AG08396 (cell line): ENCODE data around the gene MRPL55.
"Not testable (repeated sequence)": the region's sequence is repeated elsewhere in the genome, so short reads cannot be mapped to it uniquely, and the experiment has no call there.

Experiments used
- DNase-seq: peaks from one replicate; pipeline ENCODE4 v3.0.0; 2012; ENCODE audit warnings: low spot score, mixed read lengths

The MRPL55 gene

DNA sequence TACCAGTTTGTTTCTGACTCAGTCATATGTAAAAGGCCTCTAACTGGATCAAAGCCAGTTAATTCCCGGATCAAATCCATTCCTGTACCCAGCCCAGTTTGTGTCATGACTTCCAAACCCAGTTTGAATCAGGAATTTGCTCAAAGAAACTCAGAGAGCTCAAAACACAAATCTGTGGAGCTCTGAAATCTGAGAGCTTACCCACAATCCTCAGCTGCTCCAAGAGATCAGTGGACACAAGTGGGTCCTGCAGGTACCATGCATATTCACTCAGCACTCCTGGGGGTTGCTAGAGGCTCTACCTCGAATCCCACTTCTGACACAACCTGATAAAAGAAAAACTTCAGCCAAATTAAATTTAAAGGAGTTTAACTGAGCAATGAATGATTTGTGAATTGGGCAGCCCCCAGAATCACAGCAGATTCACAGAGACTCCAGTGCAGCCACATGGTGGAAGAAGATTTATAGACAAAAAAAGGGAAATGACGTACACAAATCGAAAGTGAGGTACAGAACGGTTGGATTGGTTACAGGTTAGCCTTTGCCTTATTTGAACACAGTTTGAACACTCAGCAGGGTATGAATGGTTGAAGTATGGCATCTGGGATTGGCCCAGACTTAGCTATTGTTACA, 11.9 kb upstream of the MRPL55 start:
- DNase-seq = no peak

DNA sequence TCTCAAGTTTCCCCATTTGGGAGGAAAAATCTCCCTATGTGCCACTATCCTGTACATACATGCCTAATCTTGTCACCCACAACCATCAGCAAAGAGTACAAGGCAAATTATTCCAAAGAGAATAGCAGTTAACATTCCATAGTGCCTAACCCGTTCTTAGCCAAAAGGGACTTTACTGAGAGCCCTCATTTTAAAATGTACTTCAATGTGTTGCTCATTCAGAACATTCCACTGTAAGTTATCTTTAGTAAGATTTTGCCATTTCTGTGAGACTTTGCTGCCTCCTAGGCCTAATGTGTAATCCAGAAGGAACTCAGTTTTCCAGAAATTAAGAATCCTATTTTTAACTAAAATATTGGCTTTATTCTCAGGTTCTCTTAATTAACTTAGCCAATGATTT, 11.3 kb upstream of the MRPL55 start:
- no peak for DNase-seq

DNA sequence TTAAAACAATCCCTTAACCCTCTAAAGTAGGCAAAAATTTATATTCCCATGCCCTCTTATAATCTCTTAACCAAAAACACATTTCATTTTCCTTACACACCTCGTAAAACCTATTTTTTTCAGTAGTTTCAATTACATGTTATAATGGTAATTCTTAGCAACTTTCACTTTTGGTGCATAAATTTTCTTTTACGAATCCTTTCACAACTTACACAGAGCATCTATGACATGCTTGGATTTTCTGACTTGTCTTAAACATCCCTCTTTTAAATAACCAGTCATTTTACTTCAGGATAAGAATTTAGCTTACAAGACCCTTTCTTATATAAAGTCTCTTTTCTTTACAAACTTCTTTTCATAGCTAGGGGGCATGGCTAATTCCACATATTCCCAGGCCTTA, 8.9 kb upstream of the MRPL55 start:
- DNase-seq = no peak

DNA sequence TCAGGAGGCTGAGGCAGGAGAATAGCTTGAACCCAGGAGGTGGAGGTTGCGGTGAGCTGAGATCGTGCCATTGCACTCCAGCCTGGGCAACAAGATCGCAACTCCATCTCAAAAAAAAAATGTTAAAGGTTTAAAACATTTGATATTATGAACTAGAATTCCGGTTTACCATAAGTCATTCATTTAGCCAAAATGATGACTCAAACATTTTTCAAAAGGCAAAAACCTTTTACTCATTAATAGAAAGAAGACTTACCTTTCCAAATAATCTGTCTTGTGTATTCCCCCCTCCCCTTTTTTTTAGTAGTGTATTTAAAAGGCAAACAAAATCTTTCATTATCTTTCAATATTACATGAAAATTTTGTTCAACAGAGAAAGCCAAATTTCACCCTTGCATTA, 8.2 kb upstream of the MRPL55 start:
- no peak for DNase-seq

DNA sequence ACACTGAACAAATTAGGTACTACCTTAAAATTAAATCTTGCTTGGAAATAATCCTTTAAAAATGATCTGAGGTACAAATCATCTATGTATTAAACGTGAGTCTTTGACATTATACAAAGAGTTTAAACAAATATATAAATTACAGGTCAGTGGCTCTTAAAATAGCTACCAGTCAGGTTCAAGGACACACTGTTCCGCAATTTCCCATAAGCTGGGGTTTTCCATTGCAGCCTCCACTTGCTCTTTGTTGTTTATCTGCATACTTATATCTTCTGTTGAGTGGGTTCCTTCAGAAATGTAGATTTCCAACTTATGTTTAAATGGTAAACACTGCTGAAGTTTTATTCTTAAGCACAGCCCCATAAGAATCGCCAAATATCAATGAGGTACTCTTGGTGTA, 5.7 kb upstream of the MRPL55 start:
- no peak for DNase-seq

DNA sequence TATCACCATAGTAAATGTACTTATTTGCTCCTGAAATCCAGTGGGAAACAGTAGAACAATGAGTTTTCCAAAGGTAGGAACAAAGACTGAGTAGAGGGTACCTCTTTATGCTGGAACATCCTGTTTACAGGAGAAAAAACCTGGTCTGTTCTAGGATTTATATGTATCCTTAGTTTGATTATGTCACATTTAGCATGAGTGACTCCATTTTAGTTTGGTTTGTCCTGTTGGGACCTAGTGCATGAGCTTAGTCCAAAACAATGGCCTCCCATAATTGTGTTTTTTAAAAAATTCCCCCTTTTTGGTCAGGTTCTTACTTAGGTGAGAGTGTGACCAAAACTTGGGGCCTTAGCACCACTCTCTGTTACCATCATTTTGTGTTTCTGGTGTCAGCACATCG, 3.5 kb upstream of the MRPL55 start:
- no peak for DNase-seq

DNA sequence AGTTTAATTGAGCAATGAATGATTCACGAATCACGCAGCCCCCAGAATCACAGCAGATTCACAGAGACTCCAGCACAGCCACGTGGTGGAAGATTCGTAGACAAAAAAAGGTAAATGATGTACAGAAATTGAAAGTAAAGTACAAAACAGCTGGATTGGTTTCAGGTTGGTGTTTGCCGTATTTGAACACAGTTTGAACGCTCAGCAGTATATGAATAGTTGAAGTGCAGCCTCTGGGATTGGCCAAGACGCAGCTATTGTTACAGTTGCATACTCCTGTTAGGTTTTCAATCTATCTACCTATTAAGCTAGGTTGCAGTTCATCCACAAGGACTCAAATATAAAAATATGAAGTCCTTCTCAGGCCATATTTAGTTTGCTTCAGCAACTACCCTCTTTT, 3.1 kb upstream of the MRPL55 start:
- DNase-seq = no peak

DNA sequence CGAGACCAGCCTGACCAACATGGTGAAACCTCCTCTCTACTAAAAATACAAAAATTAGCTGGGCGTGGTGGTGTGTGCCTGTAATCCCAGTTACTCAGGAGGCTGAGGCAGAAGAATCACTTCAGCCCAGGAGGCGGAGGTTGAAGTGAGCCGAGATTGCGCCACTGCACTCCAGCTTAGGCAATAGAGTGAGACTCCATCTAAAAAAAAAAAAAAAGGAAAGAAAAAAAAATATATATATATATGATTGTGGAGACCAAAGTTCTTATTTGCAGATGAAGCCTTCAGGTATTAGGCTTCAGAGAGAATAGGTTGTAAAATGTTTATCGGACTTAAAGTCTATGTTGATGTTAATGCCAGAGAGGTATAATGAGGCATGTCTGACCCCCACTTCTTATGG, 2.2 kb upstream of the MRPL55 start:
- DNase-seq = not testable (repeated sequence)

DNA sequence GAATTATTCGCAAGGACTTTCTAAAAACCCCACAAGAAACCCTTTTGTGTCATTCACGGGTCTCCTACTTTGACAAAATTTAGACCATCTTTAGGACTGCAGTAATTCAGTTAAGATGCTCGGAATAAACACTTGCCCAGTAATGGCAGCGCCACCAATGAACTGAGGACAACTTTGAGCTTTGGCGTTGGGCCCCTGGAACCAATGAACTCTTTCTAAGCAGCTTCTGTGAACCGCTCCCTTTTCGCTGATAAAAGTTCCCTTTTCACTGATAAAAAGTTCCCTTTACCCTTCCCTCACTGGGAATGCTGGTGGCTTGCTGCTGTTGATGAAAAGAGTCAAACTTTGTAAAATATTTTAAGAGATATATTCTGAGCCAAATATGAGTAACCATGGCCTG, 1.5 kb upstream of the MRPL55 start:
- no peak for DNase-seq

DNA sequence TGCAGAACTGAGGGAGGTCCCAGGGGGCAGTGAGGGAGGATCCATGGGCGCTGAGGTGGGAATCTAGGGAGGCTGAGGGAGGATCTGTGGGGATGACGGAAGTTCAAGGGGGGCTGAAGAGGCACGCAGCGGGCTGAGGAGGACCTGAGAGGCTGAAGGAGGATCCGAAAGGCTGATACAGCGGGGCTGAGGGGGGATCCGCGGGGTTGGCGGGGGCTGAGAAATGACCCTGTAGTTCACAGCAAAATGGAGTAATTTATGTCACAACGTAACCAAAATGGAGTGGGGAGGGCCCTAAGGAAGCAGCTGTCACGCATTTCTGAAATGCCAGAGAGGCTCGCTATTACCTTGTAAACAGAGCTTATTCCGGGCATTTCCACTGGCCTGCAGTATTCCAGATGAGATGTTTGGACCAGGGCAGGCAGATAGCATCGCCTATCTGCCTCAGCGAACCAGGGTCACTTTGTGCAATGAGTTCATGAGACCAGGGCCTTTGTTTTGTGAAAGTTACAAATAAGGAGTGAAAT, 926 bp upstream of the MRPL55 start:
- DNase-seq = peak; percentile 47

DNA sequence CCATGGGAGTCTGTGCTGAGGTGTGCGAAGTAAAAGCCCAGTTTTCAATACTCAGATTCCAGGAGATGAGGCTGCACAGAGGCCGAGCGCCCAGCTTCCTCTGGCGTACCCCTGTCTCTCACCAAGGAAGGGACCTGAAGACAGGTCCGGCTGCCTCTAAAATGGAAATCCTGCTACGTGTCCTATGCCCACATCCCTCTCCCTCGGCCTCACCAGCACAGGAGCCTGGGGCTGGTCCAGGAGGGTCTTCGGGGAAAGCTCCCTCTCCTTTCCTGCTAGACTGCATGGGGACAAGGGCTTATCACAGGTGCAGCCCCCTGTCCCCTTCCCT, 392 bp downstream of the MRPL55 start:
- DNase-seq = no peak

DNA sequence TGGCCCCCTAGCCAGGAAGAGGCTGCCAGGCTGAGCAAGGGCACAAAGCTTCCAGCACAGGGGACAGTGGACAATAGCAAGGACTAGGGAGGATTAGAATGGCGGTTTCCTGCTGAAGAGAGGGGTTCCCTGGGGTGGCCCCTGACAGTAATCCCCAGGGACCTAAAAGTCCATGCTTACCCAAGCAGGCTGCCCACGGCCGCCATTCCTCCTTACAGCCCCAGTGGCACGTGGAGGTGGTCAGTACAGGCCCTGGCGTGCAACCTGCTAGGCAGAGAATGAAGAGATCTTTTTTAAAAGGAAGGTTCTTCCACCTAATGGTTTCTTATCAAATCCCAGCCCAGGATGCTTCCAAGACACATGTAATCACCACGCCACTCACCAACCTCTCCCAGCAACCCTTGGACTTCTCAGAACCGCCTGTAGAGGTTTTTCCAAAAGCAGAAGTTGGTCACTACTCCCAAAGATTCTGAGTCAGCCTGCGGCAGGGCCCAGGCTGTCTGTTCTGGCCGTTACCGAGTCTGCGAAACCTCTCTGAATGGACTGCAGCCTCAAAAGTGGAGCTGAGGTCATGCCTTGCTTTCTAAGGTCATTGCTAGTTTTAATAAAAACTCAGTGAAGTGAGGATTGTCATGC, 926 bp downstream of the MRPL55 start:
- no peak for DNase-seq

DNA sequence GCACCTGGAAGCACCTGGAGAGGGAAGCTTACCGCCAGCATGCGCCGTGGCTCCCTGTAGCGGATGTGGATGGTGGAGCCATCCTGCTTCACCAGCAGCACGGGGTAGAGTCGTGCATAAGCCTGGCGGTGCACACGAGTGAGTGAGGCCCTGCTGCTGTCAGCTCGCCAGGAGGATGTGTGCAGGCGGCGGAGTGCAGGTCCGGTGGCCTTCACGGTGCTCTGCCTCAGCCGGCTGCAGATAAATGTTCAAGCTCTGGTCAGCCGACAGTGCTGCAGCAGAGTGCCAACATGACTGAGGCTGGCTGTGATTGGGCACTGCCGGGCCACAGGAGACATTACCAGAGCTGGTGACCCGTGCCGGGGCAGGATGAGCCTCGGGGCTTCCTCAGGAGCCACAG, 1.5 kb downstream of the MRPL55 start:
- DNase-seq = no peak

DNA sequence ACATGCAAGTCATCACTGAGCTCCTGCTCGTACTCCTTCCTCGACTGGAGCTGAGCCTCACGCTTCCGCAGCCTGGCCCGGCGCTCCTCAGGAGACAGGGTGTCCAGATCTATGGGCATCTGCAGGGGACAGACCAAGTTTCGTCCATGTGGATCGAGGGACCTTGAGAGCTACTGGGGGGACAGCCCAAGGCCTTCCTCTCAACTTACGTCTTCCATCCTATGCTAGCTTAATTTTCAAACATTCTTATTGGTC, 2.4 kb downstream of the MRPL55 start:
- DNase-seq = no peak

DNA sequence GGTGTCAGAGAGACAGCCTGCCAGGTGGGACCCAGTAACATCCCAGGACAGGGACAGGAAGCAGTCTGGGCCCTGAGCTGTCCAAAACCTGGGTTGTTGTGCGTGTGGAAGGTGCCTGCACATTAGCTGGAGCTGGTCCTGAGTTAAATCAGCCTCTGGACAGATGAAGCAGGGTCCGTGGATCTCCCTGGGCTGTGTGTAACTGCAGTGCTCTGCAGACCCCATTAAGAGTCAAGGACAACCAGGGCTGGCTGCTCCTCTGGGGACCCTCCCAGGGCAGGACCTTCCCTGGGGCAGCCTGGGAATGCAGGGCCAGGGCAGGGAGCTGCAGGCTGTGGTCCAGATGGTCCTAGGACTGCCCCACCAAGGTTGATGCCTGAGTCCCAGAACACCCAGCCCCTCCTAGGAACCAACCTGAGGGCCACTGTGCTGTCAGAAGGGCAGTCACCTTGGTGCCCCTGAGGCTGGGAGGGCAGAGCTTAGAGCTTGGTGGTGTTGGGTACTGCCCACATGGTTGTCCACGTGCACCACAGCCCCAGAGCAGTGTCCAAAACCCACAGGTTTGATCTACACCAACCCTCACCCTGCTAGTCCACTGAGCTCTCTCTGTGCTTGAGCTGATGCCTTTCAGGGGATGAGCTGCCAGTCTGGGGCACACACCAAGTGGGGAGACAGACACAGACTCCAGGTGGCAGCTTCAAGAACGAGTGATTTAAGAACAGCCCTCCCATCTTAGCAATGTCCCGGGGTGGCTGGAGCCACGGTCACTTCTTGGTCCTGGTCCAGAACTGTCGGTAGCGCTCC, 2.9 kb downstream of the MRPL55 start:
- DNase-seq = no peak

DNA sequence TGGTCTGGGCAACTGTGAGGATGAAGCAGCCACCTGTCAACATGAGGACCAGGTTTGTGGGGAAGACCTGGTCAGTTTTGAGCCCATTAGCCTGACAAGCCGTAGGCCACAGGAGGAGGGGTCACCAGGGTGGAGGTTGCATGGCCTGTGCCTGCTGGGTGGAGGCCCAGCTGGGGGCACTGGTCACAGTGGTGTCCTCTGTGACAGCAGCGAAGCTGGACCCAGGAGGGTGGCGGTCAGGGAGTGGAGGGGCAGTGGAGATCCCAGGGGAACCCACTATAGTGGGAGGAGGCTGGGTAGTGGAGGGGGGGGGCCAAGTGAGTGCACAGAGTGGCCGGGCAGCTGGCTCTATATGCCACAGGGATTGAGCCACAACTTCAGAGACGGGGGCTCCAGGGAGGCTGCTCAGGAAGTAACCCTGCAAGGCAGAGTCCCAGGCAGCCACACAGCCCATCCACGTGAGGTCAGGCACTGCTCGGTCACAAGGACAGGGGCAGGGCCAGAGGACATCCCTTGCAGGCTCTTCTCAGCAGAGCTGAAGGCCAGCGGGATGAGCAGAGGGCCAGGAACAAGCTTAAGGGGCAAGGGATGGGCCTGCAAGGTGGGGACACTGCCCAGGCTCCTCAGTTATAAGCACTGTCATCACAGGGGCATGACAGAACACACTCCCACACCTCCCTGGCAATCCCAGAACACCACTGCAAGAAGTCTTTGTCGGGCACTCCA, 3.7 kb downstream of the MRPL55 start:
- DNase-seq = no peak

DNA sequence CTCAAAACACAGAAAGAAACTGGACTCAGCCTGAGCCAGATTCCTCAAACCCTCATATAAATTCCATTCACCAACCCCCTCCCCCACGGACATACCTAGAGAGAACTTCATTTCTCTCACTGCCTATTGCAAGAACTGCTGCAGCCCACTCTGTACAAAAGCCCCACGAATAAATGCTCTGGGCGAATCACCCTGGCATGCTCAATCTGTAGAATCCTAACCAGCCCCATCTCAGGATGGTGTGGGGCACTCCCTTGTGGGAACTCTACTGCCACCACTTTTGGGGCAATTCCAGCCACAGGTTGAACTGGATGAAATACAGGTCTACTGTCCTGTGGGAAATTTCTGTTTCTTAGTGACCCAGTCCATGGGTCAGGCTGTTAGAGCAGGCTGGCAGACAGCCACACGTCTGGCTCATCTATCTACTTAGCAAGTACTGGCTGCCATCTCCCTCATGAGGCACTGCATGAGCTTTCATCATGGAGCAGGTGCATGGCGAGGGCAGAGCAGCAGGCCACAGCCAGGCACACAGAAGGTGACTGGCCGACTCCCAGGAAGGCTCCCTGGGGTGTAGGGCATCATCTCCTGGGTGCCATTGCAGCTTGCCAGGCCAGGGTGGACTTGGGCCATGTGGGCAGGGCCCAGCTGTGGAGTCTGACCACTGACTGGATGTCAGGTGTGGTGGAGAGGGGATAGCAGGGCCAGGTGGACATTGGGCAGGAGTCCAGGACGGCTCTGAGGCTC, 4.4 kb downstream of the MRPL55 start:
- DNase-seq = no peak

DNA sequence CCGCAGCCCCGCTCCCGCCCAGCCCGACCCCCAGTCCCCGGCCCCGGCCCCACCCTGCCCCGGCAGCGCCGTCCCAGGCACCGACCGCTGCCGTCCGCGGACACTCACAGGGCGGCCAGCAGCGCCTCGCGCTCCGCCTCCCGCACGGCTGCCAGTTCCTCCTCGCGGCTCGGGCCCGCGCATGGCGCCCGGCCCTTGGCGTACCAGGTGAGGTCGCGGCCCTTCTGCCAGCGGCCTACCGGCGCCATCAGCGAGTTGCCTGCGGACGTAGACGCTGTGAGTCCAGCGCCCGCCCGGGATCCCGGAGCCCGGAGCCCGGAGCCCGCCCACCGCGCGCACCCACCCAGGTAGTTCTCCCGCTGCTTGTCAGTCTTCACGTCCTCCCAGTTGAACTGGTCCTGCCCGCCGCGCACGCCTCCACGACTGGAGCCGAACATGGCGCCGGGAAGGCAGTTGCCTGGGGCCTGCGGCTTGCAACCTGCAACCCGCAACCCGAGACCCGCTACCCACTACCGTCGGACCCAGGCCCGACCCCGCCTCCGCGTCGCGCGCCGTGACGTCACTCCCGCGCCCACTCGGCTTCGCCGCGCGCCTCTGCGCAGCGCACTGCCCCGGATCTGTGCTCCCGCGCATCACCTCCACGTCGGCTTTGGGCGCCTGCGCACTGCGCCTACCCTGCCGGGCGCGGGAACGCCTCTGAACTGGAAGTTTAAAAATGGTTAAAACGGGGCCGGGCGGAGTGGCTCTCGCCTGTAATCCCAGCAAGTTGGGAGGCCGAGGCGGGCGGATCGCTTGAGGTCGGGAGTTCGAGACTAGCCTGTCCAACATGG, 6.1 kb downstream of the MRPL55 start, which contains the start of gene C1orf35:
Gene C1orf35, minus strand, starts transcription at position 535 of the 830 bp plus-strand sequence. Its CDS starts 98 bp downstream, at position 437.
- peak; percentile 99 for DNase-seq

DNA sequence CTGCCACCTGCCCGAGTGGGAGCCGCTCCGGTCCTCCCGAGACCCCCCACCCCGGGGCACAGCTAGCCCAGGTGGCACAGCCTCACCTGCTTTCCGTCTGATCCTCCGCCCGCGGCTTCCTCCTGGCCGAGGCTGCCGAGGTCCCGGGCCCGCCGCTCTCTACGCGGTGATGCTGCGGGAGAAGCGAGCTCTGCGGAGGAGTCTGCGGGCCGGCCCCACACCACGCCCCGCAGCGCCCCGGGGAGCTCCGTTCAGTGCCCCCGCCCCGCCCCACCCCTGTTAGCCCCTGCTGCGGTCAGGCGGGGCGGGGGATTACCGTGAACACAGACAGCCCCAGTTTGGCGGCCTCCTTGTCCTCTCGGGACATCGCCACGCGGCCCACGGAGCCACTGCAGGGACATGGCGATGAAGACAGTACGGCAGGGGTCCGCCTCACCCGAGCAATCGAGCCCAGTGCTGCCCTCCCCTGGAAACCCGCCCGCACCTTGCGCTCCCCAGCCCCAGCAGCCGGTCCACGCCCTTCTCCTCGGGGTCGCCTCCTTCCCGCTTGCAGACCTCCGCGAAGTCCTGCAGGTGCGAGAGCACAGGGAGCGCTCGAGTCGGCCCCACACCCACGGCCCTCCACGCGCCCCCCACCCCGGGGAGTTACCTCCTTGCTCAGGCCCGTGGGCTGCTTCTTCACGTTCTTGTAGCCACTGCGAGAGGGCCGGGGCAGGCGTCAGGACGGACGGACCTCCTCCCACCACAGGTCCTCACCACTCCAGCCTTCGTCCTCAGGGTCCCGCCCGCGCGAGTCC, 6.9 kb downstream of the MRPL55 start:
- peak; percentile 70 for DNase-seq

DNA sequence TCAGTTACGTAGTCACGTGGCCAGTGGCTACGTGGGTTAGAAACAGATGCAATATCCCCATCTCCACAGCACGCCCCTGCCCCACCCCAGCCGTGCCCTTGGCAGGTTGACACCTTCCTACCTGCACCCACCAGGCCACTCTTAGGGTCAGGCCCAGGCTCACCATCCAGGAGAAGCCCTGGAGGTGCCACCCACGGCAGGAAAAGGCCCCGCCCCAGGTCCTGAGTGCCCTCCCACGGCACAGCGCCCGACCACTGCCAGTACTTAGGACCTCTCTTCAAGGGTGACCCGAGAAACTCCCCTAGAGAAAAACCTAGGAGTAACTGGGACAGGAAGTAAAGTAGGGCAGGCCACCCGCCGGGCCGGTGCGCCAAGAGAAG, 7.5 kb downstream of the MRPL55 start:
- peak; percentile 12 for DNase-seq
